PC-3 (cell line): Measurements from ENCODE around the gene CCNY.

ENCODE experiments used
- CTCF ChIP-seq: fragments of 300-600 bp; sonication (generic); conservative IDR thresholded peaks from 2 replicates; pipeline ENCODE4 v1.5.1; 2017; ENCODE audit warnings: antibody characterized with exemption, low read depth, mild to moderate bottlenecking, low read length
- EZH2 ChIP-seq: fragments of 300-600 bp; sonication (generic); IDR thresholded peaks from one replicate; pipeline ENCODE4 v1.6.1; 2017; ENCODE audit warnings: antibody characterized with exemption, mild to moderate bottlenecking, low read length; ENCODE audit not compliant: unreplicated experiment

GRCh38 chr10:35442592-35442991 lies 106.3 kb downstream of the CCNY start:
- TF ChIP-seq EZH2 = no peak
- TF ChIP-seq CTCF = no peak
